Stimulated activated CD8-positive, alpha-beta memory T cell treated with anti-CD3 and anti-CD28 coated beads, Interleukin-7, amount 100 ng/mL, for 48 hours (primary cell): ENCODE data around the gene KRTAP29-1.

Source experiments
- DNase-seq, 2 donors: peaks; one replicate each; pipeline ENCODE4 v3.0.0-alpha.2; 2020; ENCODE audit warnings: low read depth in 1 of 2; ENCODE audit errors: extremely low read depth in 1 of 2

The KRTAP29-1 gene

DNA sequence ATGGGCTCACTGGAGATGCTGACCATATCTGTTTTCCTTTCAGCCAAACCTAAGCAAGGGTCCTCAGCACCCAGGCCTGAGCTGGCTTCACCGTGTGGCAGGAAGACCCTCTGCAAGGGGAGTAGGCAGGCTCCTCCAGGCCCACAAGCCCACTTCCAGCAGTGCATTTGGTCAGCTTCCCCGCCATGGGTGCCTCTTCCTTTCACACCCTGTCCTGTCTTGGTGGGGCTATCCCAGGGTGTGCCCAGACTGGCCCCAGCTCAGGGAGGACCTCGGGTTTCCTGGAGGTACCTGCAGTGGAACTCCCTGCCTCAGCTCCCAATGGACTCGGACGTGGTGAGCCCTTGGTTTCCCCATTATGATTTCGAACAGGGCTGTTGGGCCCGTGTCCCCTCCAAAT lies 25.6 kb upstream of the KRTAP29-1 start:
- no peak for DNase-seq

DNA sequence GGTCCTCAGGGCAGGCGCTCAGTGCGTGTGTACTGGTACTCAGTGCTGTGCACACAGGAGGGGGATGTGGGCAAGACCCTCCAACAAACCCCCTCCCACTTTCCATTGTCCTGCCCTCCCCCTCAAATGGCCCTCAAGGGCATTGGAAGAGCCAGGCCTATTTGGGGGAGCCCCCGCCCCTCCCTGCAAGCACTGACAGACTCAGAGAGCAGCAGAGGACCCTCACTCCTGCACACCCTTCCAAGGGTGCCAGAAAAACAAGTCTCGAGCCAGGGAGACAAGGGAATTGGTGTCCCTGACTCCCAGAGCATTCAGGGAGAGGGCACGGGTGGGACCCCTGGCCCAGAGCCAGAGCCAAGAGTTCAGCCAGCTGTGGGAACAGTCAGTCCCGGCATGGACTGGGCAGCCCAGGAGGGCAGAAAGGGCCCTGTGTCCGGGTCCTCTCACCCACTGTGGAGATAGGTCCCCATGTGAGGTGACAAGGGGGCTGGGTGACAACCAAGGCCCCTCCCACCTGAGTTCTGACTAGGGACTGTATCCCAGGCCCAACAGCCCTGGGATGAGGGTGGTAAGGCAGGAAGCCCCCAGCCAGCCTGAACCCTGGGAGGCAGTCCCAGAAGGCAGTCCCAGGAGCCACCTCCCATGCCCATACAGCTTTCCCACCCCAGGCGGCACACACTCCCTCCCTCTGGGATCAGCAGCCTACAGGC lies 24.9 kb upstream of the KRTAP29-1 start:
- DNase-seq: no peak

DNA sequence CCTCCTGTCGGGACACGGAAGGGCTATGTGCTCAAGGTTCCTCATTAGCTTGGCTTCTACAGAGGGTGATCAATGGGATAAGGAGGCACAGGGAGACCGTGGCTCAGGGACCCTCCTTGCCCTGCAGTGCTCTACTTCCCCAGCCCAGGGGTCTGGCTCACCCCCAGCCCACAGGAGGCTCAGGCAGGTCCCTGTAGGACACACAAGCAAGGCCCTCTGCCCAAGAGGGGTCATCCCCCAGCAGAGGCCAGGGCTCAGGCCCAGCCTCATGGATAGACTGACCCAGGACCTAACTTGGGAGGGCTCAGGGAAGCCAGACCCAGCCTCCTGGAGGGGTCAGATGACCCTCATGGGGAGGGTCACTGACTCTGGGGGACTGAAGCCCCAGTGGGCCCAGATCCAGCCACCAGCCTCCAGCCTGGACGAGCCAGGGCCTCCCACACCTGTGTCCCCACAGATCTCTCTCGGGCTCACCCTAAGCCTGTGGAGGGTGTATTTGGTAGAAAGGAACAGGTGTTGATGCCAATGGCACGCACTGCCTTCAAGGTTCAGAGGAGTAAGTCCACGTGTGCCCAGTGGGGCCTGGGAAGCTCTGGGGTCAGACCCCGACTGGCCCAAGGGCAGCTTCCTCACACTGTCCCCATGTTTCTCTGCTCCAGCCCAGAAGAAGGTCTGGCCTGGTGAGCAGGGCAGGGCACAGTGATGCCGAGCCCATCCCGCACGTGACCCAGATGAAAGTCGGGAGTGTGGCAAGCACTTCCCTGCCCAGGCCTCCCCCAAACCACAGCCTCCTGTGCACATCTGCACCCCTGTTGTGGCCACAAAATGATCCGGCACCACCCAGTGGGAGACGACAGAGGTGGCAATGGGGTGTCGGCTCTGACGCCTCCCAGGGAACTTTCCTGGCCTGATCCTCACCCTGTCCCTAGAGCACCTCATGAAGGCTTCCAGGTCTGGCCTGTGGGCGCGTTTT lies 23.8 kb upstream of the KRTAP29-1 start:
- DNase-seq: no peak

DNA sequence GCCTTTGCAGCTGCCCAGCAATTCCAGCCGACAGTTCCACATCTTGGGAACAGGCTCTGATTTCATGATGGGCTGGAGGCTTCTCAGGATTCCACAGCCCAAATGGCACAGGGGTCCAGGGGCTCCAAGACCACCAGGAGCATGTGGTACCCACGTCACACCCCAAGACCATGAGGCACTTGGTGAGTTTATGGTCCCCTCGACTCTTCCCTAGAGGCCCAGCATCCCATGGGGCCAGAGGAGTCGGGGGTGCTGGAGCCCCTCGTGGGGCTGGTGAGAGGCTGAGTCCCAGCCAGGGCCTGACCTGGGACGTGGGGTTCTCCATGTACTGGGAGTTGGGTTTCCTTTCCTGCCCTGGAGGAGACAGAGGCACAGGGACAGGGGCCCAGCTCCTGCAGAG lies 23.0 kb upstream of the KRTAP29-1 start:
- no peak for DNase-seq

DNA sequence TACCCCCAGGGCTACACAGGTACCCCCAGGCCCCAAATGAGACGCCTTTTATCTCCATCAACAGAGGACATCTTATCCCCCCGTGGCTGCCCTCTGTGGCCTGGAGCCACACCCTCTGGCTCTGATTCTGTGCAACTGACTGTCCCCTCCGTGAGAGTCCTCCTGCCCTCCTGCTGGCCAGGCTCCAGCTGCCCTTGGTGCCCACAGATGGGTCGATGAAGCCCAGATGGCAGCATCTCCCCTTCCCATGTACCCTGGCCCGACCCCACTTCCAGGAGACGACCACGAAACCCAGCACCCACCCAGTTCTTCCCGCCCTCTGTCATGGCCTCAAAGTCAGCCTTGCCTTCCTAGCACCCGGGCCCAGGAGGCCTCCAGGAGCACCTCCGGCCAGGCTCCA lies 22.5 kb upstream of the KRTAP29-1 start:
- DNase-seq: no peak

DNA sequence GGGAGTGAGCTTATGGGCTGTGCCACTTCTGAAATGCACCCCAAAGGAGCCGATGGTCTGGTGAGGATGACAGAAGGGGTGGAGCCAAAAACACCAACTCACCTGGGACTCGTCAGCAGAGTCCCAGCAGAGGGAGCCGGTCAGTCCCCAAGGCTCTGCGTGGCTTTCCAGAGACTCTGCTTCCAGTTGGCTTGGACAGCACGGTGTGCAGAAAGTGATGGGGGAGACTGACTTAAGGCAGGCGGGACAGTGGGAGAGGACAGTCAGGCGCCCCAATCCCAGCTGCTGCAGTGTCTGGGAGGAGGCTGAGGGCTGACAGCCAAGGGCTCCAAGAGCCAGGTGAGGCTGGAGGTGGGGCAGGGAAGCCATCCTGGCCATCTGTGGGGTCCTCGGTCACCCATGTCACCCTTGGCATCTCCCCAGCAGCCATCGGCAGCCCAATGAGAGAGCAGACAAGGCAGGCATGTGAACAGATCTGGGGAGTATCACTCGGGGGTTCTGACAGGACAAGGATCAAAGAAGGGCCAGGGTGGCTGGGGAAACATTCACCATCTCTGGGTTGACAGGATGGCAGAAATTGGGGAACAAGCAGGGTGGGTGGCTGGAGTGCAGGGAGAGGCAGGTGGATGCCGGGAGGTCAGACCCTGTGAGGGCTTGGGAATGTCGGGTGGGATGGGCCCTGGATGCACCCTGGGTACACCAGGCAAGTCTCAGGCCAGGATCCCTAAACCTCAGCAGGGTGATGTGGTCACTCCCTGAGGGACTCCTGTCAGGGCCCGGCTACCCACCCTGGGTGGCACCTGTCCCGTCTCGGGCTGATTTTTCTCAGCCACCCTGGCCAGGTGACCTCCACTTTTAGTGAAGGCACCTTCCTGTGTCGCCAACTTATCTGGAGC lies 21.8 kb upstream of the KRTAP29-1 start:
- DNase-seq: no peak

DNA sequence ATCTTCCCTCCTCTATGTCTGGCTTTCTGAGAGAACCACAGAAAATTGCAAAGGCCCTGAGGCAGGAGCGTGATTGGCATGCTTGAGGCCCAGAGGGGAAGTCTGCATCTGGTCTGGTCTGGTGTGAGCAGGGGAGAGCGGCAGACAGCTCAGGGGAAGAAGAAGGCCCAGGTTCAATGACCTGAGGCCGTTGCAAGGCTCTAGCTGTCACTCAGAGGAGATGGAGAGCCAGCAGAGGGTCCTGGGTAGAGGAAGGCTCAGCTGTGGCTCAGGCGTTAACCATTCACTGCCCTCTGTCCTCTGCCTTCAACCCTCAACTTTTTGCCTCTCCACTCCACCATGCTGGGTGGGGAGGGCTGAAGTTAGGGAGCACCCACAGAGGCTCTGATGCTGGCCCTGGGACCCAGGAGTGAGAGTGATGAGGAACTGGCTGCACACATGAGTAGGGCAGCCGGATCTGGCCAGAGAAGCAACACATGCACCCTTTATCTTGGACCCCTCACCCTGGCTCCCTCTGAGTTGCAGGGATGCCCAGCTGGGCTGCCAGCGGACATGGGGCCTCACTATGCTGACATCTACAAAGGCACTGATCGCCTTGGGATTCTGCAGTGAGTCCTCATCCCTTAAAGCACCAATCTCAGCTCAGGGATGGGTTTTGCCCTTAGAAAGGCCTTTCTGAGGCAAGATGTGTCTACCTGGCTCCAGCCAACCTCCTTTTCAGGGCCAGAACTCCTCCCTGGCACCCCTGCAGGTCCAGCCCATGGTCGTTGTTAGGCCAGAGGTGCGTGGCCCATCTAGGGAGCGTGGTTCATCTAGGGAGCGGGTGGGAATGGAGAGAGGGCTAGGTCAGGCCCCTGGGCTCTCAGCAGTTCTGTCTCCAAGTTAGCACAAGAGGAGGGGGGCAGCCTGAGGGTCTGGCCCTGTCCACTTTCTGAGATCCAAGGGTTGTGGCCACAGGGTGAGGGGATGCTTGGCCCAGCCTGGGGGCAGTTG lies 20.5 kb upstream of the KRTAP29-1 start:
- DNase-seq: no peak

DNA sequence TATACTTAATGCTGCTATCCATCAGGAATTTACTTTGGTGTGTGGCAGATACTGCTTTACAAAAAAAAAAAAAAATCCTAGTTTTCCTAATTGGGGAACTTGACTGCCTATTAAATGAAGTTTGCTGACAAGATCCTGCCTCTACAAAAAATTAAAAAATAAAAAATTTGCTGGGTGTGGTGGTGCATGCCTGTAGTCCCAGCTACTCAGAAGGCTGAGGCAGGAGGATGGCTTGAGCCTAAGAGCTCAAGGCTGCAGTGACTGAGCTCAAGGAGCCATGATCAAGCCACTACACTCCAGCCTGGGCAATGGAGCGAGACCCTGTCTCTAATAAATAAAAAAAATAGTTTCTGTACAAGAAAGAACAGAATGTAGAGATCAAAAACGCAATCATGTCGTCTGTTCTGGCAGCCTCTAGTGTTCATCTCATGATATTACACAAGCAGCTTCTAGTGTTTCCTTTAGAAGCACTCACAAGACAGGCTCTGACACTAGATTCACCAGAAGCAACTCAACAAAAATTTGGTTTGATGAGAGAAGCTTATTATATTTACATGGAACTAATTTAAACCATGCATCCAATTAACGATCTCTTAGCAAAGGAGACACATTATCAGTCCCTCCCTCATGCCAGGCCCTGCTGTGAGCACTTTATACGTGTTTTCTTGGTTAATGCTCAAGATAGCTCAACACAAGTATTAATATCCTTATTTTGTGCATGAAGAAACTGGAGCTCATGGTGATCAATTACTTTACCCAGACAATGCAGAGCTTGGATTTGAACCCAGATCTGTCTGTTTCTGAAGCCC lies 19.6 kb upstream of the KRTAP29-1 start:
- DNase-seq: no peak

DNA sequence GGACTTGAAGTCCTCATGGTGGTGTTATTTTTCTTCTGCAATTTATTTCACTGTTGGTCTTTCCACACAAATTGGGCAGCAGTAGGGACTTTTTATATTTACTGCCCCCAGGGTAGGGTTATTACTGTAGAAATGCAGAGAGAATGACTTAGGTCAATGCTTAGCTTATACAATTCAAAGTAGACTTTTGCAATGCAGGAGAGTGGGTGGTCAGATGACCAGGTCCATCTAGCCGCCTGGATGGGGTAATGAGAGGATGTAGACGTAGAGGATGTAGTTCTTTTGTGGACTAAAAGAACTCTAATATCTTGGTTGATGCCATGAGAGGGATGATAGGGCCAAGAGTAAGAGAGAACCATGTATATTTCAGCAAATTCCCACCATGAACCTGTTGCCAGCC lies 15.6 kb upstream of the KRTAP29-1 start:
- DNase-seq: no peak

DNA sequence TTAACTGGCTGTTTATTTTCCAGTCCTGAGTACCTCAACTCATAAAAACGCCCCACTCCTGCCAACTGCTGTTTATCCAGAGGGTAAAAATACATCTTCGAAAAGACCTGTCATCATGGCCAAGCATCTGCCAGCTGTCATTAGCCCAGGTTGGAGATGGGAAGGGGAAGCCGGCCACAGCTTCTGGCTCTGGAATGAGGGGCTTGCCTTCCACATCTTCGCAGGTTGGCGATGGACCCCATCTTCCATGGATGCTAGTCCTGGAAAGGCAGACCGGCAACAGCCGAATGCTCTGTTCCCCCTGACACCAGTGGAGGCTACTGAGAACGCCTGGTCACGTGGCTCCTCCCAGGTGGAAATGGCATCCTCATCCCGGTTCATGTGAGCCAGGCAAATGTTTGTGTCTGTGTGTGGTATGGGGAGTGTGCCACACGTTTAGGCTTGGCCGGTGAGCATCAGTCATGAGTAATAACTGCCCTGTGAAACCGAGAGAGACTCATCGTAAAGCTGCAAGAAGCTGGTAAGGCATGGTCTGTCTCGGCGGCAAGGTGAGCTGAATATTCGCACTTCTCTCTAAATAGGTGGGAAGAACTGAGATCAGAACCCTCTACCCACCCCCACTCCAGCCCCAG lies 13.3 kb upstream of the KRTAP29-1 start:
- no peak for DNase-seq

DNA sequence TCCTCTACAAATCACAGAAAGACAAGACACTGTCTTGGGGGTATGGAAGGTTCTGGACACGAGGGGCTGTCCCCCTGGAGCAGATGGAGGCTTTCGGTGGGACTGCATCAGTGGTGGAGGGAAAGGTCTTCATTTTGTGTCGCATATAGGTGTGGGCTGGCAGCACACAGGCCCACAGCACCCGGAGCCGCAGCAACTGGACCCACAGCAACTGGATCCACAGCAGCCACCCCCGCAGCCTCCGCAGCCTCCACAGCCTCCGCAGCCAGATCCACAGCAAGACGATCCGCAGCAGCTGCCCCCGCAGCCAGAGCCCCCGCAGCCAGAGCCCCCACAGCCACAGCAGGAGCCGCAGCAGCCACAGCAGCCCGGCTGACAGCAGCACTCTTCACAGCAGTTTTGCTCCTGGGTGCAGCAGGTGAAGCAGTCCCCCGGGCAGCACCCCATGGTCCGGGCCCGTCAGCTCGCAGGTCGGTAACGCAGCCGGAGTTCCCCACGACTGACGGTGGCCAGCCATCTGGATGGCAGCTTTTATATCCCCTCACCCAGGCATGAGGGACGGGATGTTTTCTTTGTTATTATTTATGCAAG lies 12.6 kb upstream of the KRTAP29-1 start, which contains the start of gene KRTAP17-1:
Gene KRTAP17-1 (minus strand): TSS at position 507 of the 591 bp plus-strand sequence. CDS start 60 bp downstream, at position 447.
- no peak for DNase-seq

DNA sequence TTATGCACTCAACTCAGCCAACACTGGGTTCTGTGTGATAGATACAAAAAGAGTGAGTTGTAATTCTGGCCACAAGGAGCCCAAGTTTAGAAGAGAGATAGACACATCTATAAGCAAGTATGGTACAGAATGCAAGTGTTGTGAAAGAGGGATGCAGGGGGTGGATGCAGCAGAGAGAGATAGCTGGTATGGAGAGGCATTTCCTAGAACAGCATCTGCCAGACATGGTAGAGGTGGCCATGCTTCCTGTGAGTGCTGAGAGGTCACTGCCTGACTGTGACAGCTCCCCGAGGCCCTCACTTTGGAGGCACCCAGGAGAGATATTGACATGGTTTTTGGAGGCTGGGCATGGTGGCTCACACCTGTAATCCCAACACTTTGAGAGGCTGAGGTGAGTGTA lies 8.5 kb upstream of the KRTAP29-1 start:
- no peak for DNase-seq

DNA sequence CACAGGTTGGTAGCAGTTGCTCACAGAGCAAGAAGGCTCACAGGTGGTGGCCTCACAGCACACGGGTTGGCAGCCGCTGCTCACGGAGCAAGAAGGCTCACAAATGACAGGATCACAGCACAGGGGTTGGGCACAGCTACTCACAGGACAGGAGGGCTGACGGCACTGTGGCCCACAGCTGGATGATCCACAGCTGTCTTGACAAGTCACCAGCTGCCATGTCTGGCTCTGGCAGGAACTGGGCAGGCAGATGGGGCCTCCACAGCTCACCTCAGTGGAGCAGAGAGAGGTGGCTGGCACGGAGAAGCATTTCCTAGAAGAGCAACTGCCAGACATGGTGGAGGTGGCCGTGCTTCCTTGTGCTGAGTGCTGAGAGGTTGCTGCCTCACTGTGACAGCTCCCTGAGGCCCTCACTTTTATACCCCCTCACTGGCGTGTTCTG lies 6.3 kb upstream of the KRTAP29-1 start, which contains the start of gene KRTAP16-1:
Gene KRTAP16-1 (minus strand): TSS at position 392 of the 442 bp plus-strand sequence. CDS start 56 bp downstream, at position 336.
- DNase-seq: no peak

DNA sequence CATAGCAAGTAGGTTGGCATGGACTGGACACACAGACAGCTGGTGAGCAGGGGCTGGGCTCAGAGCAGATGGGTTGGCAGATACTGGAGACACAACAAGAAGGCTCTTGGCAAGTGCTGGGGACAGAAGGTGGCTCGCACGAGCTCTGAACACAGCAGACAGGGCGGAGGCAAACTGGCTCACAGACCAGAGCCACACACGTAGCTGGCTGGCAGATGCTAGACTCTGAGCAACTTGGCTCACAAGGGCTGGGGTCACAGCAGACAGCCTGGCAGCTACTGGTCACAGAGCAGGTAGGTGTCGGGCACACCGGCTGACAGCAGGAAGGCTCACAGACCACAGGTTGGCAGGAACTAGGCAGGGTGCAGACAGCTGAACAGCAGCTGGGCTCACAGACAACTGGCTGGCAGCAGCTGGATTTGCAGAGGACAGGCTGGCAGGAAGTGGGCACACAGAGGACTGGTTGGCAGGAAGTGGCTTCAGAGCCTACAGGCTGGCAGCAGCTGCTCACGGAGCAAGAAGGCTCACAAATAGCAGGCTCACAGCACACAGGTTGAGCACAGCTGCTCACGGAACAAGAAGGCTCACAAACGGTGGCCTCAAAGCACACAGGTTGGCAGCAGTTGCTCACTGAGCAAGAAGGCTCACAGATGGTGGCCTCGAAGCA lies 5.7 kb upstream of the KRTAP29-1 start:
- DNase-seq: peak in 1 of 2 donors; percentile 41

DNA sequence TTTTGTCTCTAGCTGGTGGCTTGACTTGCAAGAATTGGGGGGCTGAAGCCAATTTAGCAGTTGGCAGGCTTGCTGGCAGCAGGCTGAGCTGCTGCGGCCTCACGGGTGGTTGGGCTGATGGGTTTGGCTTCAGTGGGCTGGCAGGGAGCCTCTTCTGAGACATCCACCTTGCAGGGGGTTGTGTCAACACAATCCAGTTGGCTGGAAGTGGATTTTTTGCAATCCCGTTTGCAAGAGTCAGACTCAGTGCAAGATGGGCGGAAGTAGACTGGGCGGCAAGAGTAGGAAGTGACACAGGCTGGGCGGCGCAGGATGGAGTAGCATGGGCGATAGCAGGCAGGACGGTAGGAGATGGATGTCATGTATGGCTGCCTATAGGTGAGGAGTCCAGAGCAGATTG lies 5.0 kb upstream of the KRTAP29-1 start:
- no peak for DNase-seq

DNA sequence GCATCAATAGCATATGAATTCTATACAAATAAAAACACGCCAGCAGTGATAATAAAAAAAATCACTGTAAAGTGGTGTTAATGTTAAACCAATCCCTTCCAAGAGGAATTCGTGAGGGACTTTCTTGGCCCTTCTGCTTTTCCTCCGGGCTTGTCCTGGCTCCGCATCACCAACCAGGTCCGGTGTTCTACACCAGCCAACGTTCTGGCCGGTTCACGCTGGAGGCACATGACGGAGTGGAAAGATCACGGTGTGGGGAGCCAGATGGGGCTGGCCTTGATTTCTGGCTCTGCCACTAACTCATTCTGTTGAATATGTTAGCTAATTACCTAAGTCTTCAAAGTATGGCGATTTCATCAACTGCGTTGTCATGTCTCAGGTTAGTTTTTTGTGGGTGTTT lies 1.4 kb upstream of the KRTAP29-1 start:
- DNase-seq: no peak

DNA sequence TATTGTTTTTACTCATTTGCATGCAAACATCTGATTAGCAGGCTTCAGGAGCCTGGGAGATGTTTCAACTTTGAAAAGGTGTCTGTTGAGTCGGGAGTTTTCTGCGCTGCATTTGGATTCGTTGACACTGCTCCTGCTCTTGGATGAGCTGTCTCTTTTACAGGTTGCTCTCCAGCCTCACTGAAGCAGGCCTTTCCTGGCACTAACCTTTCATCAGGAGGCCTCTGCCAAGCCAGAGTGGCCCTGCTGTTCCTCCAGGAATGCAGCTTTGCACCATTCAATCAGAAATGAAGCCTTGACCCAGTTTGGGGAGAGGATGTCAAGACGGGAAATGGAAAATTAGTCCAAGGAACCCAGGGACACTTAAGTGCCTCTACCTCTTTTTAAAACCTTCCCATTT lies 330 bp upstream of the KRTAP29-1 start:
- DNase-seq: no peak
